Activated CD4-positive, alpha-beta T cell treated with anti-CD3 and anti-CD28 coated beads, Interleukin-10, Interleukin-2, amounts not matched to agents 100 ng/mL and 50 ng/mL, durations not matched to agents 16 hours and 8 hours (primary cell): Measurements from ENCODE around the gene EXPH5.
"Not testable (repeated sequence)": the region's sequence is repeated elsewhere in the genome, so short reads cannot be mapped to it uniquely, and the experiment has no call there.

ENCODE experiments used
- DNase-seq: peaks from one replicate; pipeline ENCODE4 v3.0.0-alpha.2; 2020

The EXPH5 gene

GRCh38 chr11:108602818-108603217 is 9.2 kb upstream of the EXPH5 start:
- DNase-seq = not testable (repeated sequence)

GRCh38 chr11:108601150-108601549 is 7.6 kb upstream of the EXPH5 start:
- DNase-seq = no peak

GRCh38 chr11:108599978-108600377 is 6.4 kb upstream of the EXPH5 start:
- DNase-seq = no peak

- DNase-seq = no peak
Measured at GRCh38 chr11:108597736-108598355, 4.3 kb upstream of the EXPH5 start.

GRCh38 chr11:108596701-108597100 is 3.1 kb upstream of the EXPH5 start:
- DNase-seq = no peak

GRCh38 chr11:108593923-108594434 is 411 bp upstream of the EXPH5 start:
- DNase-seq = no peak

- DNase-seq = peak; percentile 11
Measured at GRCh38 chr11:108592591-108593213, 866 bp downstream of the EXPH5 start.

- no peak for DNase-seq
Measured at GRCh38 chr11:108591893-108592292, 1.7 kb downstream of the EXPH5 start.

GRCh38 chr11:108589136-108589535 is 4.4 kb downstream of the EXPH5 start:
- no peak for DNase-seq

GRCh38 chr11:108588287-108588686 is 5.3 kb downstream of the EXPH5 start:
- no peak for DNase-seq

GRCh38 chr11:108587109-108587508 is 6.5 kb downstream of the EXPH5 start:
- no peak for DNase-seq

GRCh38 chr11:108586600-108586999 is 7.0 kb downstream of the EXPH5 start:
- no peak for DNase-seq

GRCh38 chr11:108586185-108586584 is 7.4 kb downstream of the EXPH5 start:
- not testable (repeated sequence) for DNase-seq

- DNase-seq = no peak
Measured at GRCh38 chr11:108584973-108585372, 8.6 kb downstream of the EXPH5 start.

GRCh38 chr11:108580645-108581044 is 12.9 kb downstream of the EXPH5 start:
- DNase-seq = no peak

- no peak for DNase-seq
Measured at GRCh38 chr11:108580043-108580442, 13.5 kb downstream of the EXPH5 start.

- no peak for DNase-seq
Measured at GRCh38 chr11:108576523-108576922, 17.0 kb downstream of the EXPH5 start.

- DNase-seq = no peak
Measured at GRCh38 chr11:108574675-108575074, 18.9 kb downstream of the EXPH5 start.

GRCh38 chr11:108571001-108571400 is 22.6 kb downstream of the EXPH5 start:
- no peak for DNase-seq

- DNase-seq = no peak
Measured at GRCh38 chr11:108569896-108570295, 23.7 kb downstream of the EXPH5 start.

GRCh38 chr11:108568195-108568858 is 25.2 kb downstream of the EXPH5 start:
- no peak for DNase-seq

GRCh38 chr11:108565653-108566052 is 27.9 kb downstream of the EXPH5 start:
- DNase-seq = no peak

GRCh38 chr11:108562746-108563581 is 30.6 kb downstream of the EXPH5 start:
- no peak for DNase-seq
